Stimulated activated CD8-positive, alpha-beta memory T cell treated with anti-CD3 and anti-CD28 coated beads, Interleukin-7, amount 100 ng/mL, for 48 hours (primary cell): ENCODE results near the gene RNF111.

Experiments
- DNase-seq, 2 donors: peaks; one replicate each; pipeline ENCODE4 v3.0.0-alpha.2; 2020; ENCODE audit warnings: low read depth in 1 of 2; ENCODE audit errors: extremely low read depth in 1 of 2

Gene RNF111

GRCh38 chr15:58987491-58988005 lies at the start of gene RNF111:
Gene RNF111 (plus strand): TSS chr15:58987663. CDS start chr15:59030823, 43,160 bp downstream.
- peak; percentile 68 to 90 for DNase-seq

DNA sequence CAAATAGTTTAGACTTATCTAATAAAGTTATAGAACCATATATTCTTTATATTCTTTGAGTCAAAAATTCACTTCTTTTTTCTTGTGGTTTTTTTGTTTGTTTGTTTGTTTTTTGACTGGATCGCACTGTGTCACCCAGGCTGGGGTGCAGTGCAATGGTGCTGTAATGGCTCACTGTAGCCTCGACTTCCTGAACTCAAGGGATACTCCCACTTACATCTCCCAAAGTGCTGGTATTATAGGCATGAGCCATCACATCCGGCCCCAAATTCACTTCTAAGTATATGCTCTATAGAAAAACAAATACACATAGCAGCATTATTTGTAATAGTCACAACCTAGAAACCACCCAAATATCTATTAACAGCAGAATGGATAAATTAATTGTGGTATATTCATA lies 40.3 kb upstream of the RNF111 start:
- no peak for DNase-seq

GRCh38 chr15:58951388-58952007 lies 36.0 kb upstream of the RNF111 start:
- no peak for DNase-seq

GRCh38 chr15:58952751-58953150 lies 34.7 kb upstream of the RNF111 start:
- DNase-seq, result no peak

DNA sequence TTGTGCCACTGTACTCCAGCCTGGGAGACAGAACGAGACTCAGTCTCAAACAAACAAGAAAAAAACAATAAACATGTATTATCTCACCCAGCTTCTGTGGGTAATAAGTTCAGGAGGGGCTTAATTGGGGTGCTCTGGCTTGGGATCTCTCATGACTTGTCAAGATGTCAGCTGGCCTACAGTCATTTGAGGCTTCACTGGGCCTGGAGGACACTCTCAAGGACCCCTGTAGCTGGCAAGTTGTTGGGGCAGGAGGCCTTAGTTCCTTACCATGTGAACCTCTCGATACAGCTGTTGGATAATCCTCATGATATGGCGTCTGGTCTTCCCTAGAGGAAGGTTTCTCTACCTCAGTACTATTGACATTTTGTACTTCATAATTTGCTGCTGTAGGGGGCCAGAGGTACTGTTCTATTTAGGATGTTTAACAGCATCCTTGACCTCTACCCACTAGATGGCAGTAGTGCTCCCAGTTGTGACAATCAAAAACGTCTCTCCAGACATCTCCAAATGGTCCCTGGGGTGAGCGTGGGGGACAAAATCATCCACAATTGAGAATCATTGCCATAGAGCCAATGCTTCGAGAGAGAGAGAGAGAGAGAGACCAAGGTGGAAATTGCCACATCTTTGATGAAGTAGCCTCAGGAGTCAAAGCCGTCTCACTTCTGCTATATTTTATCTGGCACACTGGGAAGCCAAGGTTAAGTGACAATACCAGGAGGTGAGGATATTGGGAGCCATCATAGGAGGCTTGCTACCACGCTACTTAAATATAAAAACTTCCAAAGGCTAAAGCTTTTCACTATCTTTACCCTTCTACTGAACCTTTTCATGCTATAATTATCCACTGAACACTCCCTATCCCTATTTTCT lies 30.1 kb upstream of the RNF111 start:
- DNase-seq, result peak in 1 of 2 donors; percentile 30

DNA sequence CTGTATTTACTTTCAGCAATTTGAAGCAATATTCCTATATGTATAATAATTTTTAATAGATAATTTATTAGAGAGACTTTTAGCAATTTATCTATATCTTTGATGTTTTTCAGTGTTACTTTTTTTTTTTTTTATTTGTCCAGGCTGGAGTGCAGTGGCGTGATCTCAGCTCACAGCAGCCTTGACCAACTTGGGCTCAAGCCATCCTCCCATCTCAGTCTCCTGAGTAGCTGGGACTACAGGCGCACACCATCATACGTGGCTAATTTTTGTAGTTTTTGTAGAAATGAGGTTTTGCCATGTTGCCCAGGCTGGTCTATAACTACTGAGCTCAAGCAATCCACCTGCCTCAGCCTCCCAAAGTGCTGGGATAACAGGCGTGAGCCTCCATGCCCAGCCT lies 28.7 kb upstream of the RNF111 start:
- no peak for DNase-seq

- no peak for DNase-seq
Measured at GRCh38 chr15:58962136-58962535, 25.3 kb upstream of the RNF111 start.

- DNase-seq, result no peak
Measured at GRCh38 chr15:58962662-58963565, 24.5 kb upstream of the RNF111 start.

DNA sequence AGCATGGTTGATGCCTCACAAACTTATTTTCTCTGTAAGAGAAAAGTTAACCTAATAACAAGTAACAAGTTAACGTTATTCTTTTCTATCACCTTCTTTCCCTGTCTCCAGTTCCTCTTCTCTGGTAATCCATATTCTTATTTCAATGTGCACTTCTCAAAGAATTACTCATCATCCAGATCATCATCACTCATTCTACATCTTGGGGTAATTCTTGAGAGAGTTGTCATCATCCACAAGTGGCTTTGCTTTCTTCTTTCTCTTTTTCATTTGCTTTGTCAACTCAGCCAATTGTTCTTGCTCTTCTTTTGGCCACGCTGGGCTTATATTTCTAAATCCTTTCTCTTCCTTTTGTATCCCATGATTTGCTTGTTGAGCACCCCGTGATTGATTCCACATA lies 20.8 kb upstream of the RNF111 start:
- no peak for DNase-seq

- DNase-seq, result no peak
Measured at GRCh38 chr15:58967479-58967878, 20.0 kb upstream of the RNF111 start.

DNA sequence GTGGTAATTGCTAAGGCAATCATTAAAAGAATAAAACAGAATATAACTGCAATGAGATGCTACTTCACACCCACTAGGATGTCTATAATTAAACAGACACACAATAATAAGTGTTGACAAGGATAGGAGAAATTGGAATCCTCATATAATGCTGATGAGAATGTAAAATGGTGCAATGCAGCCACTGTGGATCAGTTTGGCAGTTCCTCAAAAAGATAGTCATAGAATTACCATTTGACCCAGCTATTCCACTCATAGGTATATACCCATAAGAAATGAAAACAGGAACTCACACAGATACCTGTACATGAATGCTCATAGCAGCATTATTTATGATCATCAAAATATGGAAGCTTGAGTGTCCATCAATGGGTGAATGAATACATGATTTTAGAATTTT lies 9.6 kb upstream of the RNF111 start:
- DNase-seq, result no peak

GRCh38 chr15:58980351-58980939 lies 7.0 kb upstream of the RNF111 start:
- DNase-seq, result no peak

DNA sequence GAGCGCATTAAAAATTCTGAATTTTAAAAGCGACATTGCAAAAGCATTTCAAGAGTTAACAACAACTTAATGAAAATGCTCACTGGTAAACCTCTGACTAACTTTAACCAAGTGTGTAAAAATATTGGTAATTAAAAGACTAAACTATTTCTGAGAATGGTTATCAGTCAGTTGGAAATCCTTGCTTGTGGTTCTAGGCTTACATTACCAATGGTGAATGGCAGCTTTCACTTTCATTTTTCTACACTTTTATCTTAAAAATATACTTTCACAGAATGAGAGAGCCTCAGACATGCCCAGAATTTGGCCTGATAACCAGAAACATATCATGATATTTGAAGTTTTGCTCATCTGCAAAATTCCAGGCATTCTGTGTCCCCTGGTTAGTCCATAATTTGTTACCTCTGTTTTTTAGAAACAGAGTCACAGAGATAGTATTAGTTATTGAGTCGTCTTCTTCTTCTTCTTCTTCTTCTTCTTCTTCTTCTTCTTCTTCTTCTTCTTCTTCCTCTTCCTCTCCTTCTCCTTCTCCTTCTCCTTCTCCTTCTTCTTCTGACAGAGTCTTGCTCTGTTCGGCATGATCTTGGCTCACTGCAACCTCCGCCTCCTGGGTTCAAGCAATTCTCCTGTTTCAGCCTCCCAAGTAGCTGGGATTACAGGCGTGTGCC lies 5.5 kb upstream of the RNF111 start:
- DNase-seq, result no peak

DNA sequence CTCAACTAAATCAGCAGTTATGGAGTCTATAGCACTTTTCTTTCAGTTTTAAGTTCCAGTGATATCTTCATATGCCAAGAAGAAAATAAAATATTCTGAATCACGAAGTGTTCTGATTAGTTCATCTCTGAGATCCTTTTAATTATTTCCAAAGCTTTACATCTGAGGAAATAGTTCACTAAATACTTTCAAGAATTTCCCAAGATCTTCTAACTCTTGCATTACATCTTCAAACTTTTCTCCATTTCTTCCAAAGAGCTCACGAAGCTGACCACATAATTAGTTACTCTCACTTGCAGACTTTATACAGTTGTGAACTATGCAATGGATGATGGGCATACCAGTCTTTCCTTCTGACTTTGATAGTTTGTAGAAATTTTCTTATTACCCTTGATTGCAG lies 4.2 kb upstream of the RNF111 start:
- no peak for DNase-seq

GRCh38 chr15:58985443-58985842 lies 2.0 kb upstream of the RNF111 start:
- DNase-seq, result no peak

GRCh38 chr15:58987036-58987435 lies 427 bp upstream of the RNF111 start:
- DNase-seq, result no peak

DNA sequence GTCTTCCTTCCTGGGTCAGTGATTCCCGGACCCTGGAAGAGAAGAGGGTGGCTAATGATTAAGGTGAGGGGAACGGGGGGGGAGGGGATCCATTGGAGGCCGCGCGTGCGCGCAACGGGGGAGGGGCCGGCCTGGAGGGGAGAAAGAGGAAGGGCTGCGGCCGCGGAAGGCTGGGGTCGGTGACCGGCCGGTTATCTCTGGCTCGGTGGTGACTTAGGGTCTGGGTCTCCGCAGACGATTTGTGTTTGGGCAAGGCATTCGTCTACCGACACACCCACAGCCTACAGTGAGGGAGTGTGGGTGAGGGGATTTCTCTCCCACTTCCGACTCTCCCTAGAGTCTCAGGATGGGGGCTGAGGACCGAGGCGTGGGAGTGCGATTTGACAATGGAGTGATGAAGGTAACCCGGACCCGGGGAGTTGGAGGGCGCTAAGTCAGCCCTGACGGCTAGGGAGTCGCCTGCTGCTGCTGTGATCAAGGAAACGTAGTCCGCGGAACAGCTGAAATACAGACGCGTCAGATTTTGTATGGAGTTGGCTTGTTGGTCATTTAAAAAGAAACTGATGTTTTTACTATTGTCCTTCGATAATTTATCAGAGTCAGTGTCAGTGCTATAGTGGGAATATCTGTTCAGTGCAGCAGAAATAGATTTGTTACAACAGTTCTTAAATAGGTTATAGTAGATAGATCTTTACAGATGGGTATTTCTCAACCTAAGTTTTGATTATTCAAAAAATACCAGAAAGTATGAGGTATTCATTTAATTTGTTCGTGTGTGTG lies 733 bp downstream of the RNF111 start:
- peak; percentile 40 for DNase-seq

DNA sequence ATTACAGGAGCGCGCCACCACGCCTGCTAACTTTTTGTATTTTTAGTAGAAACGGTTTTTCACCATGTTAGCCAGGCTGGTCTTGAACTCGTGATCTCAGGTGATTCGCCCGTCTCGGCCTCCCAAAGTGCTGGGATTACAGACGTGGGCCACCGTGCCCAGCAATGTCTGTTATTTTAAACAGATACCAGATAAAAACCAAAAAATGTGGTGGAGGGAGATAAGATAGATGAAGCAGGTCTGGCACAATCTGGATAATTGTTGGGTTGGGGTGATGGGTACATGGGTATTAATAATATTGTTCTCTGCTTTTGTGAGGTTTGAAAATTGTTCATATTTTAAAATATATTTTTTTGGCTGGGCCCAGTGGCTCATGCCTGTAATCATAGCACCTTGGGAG lies 4.7 kb downstream of the RNF111 start:
- no peak for DNase-seq

- DNase-seq, result no peak
Measured at GRCh38 chr15:58994906-58995453, 7.5 kb downstream of the RNF111 start.
